HepG2 (cell line): ENCODE measurements around the gene SEMA4C. TPM values are rescaled to one million over a fixed set of nuclear protein-coding genes. Genes with fewer than 3 reads are reported as not detected.

ENCODE experiments used
- ATAC-seq: fragments of 200-7000 bp; cut with Tn5 transposase; 3 replicates; pipeline ENCODE4 v1.9.1; 2020; ENCODE audit warnings: mild to moderate bottlenecking, moderate library complexity
- BruUV-seq: library from RNA; stranded (reverse); fragments of 400-500 nt; replicated peaks from 2 replicates; lab custom pipeline; 2021; lab: Mats Ljungman, UMichigan
- CTCF ChIA-PET: fragments of 300-600 bp; formaldehyde crosslinking; extraction: SDS; loops from one replicate; lab custom pipeline; 2021; ENCODE audit warnings: low total read pairs, inconsistent platforms, low intra/inter-chr PET ratio; lab: Yijun Ruan, JAX
- POLR2A ChIA-PET: fragments of 350-600 bp; sonication (Branson Sonifier 250); formaldehyde crosslinking; loops from one replicate; lab custom pipeline; 2020; ENCODE audit warnings: antibody characterized with exemption, inconsistent platforms; lab: Yijun Ruan, JAX
- DNase-seq: peaks from one replicate; pipeline ENCODE4 v3.0.0-alpha.2; 2015; ENCODE audit warnings: low spot score
- FAIRE-seq: peaks from 3 replicates; lab custom pipeline; 2011; peaks lifted over from hg19 to GRCh38; lab: Jason Lieb, UNC
- H2AFZ ChIP-seq: one replicate; pipeline ENCODE4 v1.6.1; 2011; ENCODE audit warnings: low read length, inconsistent platforms
- H3K27ac ChIP-seq: fragments of 300-600 bp; 3 replicates; pipeline ENCODE4 v1.8.0; 2011; ENCODE audit warnings: mixed run types, mild to moderate bottlenecking, mixed read lengths, low read length, inconsistent platforms; ENCODE audit not compliant: insufficient read depth; ENCODE audit errors: extremely low read length
- H3K27me3 ChIP-seq, 2 experiments: fragments of 200-600 bp in 1 of 2; 2 replicates in 1 of 2; 3 replicates in 1 of 2; pipeline versions ENCODE4 v1.6.0 to v1.8.0; 2011; ENCODE audit warnings: low read length in 2 of 2, mild to moderate bottlenecking in 2 of 2, moderate library complexity in 2 of 2, inconsistent platforms in 1 of 2; ENCODE audit not compliant: insufficient read depth in 2 of 2, control insufficient read depth in 1 of 2
- H3K36me3 ChIP-seq, 2 experiments: fragments of 200-600 bp in 1 of 2; replicated peaks in 1 of 2; 2 replicates in 1 of 2; 3 replicates in 1 of 2; pipeline versions ENCODE4 v1.5.1 to v1.8.0; 2011; ENCODE audit warnings: low read length in 2 of 2, inconsistent platforms in 1 of 2; ENCODE audit not compliant: insufficient read depth in 2 of 2, control insufficient read depth in 1 of 2
- H3K4me1 ChIP-seq: 2 replicates; pipeline ENCODE4 v1.5.1; 2012; ENCODE audit warnings: low read length, inconsistent platforms; ENCODE audit not compliant: insufficient read depth
- H3K4me2 ChIP-seq: 2 replicates; pipeline ENCODE4 v1.6.0; 2011; ENCODE audit warnings: low read depth, low read length, inconsistent platforms
- H3K4me3 ChIP-seq, 3 experiments: fragments of 200-600 bp in 1 of 3; sonication (generic), shearing (Covaris generic) in 1 of 3; replicated peaks in 1 of 3; 2 replicates each; pipeline ENCODE4 v1.5.1; 2011 to 2016; ENCODE audit warnings: low read length in 3 of 3, inconsistent platforms in 2 of 3, low read depth in 2 of 3, mild to moderate bottlenecking in 2 of 3, control low read depth in 1 of 3, mixed read lengths in 1 of 3; ENCODE audit not compliant: insufficient read depth in 1 of 3
- H3K79me2 ChIP-seq: one replicate; pipeline ENCODE4 v1.6.1; 2011; ENCODE audit warnings: low read length, inconsistent platforms; ENCODE audit not compliant: insufficient read depth
- H3K9ac ChIP-seq: 2 replicates; pipeline ENCODE4 v1.6.0; 2011; ENCODE audit warnings: mild to moderate bottlenecking, low read depth, low read length, inconsistent platforms; ENCODE audit not compliant: insufficient read depth
- H3K9me3 ChIP-seq: 2 replicates; pipeline ENCODE4 v1.5.1; 2012; ENCODE audit warnings: mild to moderate bottlenecking, low read length
- H4K20me1 ChIP-seq: 2 replicates; pipeline ENCODE4 v1.6.0; 2011; ENCODE audit warnings: inconsistent platforms, mild to moderate bottlenecking, low read length, moderate library complexity; ENCODE audit not compliant: insufficient read depth
- POLR2AphosphoS2 ChIP-seq: IDR thresholded peaks from 2 replicates; pipeline ENCODE4 v1.6.1; 2011; ENCODE audit warnings: low read depth, low read length, improper control_type of control experiment
- SMYD3 ChIP-seq: sonication (generic); formaldehyde crosslinking; IDR thresholded peaks from 2 replicates; pipeline ENCODE4 v1.8.1; 2023; ENCODE audit warnings: mild to moderate bottlenecking, missing genetic modification reagents
- SNAPC2 ChIP-seq: sonication (generic); formaldehyde crosslinking; IDR thresholded peaks from 2 replicates; pipeline ENCODE4 v1.8.1; 2022; ENCODE audit warnings: mild to moderate bottlenecking, missing genetic modification reagents
- TMF1 ChIP-seq: sonication (generic); formaldehyde crosslinking; IDR thresholded peaks from 2 replicates; pipeline ENCODE4 v1.8.1; 2022; ENCODE audit warnings: low read depth, missing genetic modification reagents
- ZFX ChIP-seq: sonication (generic); formaldehyde crosslinking; IDR thresholded peaks from 2 replicates; pipeline ENCODE4 v1.4.0; 2020; ENCODE audit warnings: mild to moderate bottlenecking, low read depth, missing genetic modification reagents, moderate library complexity
- ZNF251 ChIP-seq: sonication (generic); formaldehyde crosslinking; IDR thresholded peaks from 2 replicates; pipeline ENCODE4 v1.9.0; 2021; ENCODE audit warnings: mild to moderate bottlenecking, missing genetic modification reagents
- ZNF670 ChIP-seq: sonication (generic); formaldehyde crosslinking; IDR thresholded peaks from 2 replicates; pipeline ENCODE4 v1.8.0; 2022; ENCODE audit warnings: mild to moderate bottlenecking, missing genetic modification reagents, borderline replicate concordance
- WGBS: methylation state at CpG from one replicate; pipeline ENCODE4 v1.1.6; 2017; ENCODE audit warnings: low lambda C conversion rate; 5-methylcytosine and 5-hydroxymethylcytosine counted together
- in situ Hi-C: cut with HindIII; loops from 2 replicates; pipeline ENCODE4 v1.10.0; 2017; ENCODE audit warnings: low pct_unique_long_range_greater_than_20kb; ENCODE audit not compliant: extremely low pct_ligation_motif_present
- intact Hi-C: fragments of 100-400 bp; cut with micrococcal nuclease; formaldehyde crosslinking; loops from one replicate; pipeline ENCODE4 v1.10.0; 2022; ENCODE audit not compliant: unreplicated experiment
- polyA plus RNA-seq, 8 experiments: library from polyadenylated mRNA; depleted of rRNA in 3 of 8; stranded (reverse) in 7 of 8; unstranded in 1 of 8; fragments of >200 nt; fragmentation: Illumina TruSeq in 4 of 8; extraction: Trizol in 4 of 8; gene quantifications; 2 replicates each; pipeline versions ENCODE4 v1.2.1 to v1.2.3, GENCODE V29; 2011 to 2016; ENCODE audit warnings: low read depth in 4 of 8, missing spikeins in 1 of 8, mixed read lengths in 1 of 8; ENCODE audit not compliant: insufficient read depth in 1 of 8
- total RNA-seq, 5 experiments: library from RNA; depleted of rRNA; stranded (reverse); fragments of >200 nt; fragmentation: Illumina TruSeq; extraction: Trizol; gene quantifications; 2 replicates each; pipeline ENCODE4 v1.2.3, GENCODE V29; 2016; ENCODE audit warnings: low read depth in 1 of 5
- TF ChIP-seq, protein P1 (sequence below): sonication (generic); formaldehyde crosslinking; IDR thresholded peaks from 2 replicates; pipeline ENCODE4 v1.5.0; 2020; ENCODE audit warnings: missing genetic modification reagents, mild to moderate bottlenecking, borderline replicate concordance
- TF ChIP-seq, protein P2 (sequence below), 2 experiments: fragments of 450-650 bp in 1 of 2; sonication (generic) in 1 of 2; formaldehyde crosslinking; IDR thresholded peaks; 2 replicates each; pipeline versions ENCODE4 v1.5.0 to v1.8.0; 2020 to 2022; ENCODE audit warnings: mild to moderate bottlenecking in 1 of 2, missing genetic modification reagents in 1 of 2
- TF ChIP-seq, protein P3 (sequence below): IDR thresholded peaks from 2 replicates; pipeline ENCODE4 v1.6.1; 2016; ENCODE audit warnings: control low read depth

The SEMA4C gene
- total and polyA plus RNA-seq, 2 of the 13 experiments (the other 11 are each of a cell fraction or from before 2014, with no cell fraction given), result 25.9 to 46.6 TPM

GRCh38 chr2:96877042-96877451 lies 7.2 kb upstream of the SEMA4C start:
- Histone ChIP-seq H3K27ac (no peak overlapping the region), H3K79me2 (no peaks in the 10 kb centered on the region), H3K4me2 (no peak overlapping the region), H3K36me3 (no peaks in the 10 kb centered on the region), H3K4me3 (no peak overlapping the region), H3K9ac (no peak overlapping the region), H3K27me3 (peaks cover 35 to 91% of the 10 kb centered on the region in 2 experiments), H2AFZ (no peak overlapping the region), H3K9me3 (no peaks in the 10 kb centered on the region), H3K4me1 (peaks cover 8% of the 10 kb centered on the region), H4K20me1 (no peaks in the 10 kb centered on the region; the same call in 1 of the 2 replicates)
- DNase-seq (no peak), FAIRE-seq (no peak), ATAC-seq (no peak)
- CTCF ChIA-PET, result no interaction called here
- POLR2A ChIA-PET, result no interaction called here
- TF ChIP-seq, protein P1, sequence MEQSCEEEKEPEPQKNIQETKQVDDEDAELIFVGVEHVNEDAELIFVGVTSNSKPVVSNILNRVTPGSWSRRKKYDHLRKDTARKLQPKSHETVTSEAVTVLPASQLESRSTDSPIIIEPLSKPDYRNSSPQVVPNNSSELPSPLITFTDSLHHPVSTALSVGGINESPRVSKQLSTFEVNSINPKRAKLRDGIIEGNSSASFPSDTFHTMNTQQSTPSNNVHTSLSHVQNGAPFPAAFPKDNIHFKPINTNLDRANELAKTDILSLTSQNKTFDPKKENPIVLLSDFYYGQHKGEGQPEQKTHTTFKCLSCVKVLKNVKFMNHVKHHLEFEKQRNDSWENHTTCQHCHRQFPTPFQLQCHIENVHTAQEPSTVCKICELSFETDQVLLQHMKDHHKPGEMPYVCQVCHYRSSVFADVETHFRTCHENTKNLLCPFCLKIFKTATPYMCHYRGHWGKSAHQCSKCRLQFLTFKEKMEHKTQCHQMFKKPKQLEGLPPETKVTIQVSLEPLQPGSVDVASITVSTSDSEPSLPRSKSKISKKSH (CRISPR knock-in tag), result no peak
- TF ChIP-seq TMF1 (no peak), ZFX (CRISPR knock-in tag) (no peak), POLR2AphosphoS2 (no peak), SNAPC2 (CRISPR knock-in tag) (no peak), SMYD3 (CRISPR knock-in tag) (no peak), ZNF670 (CRISPR knock-in tag) (no peak), ZNF251 (CRISPR knock-in tag) (no peak)
- TF ChIP-seq, protein P2, sequence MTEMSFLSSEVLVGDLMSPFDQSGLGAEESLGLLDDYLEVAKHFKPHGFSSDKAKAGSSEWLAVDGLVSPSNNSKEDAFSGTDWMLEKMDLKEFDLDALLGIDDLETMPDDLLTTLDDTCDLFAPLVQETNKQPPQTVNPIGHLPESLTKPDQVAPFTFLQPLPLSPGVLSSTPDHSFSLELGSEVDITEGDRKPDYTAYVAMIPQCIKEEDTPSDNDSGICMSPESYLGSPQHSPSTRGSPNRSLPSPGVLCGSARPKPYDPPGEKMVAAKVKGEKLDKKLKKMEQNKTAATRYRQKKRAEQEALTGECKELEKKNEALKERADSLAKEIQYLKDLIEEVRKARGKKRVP (CRISPR knock-in tag; IDR thresholded peaks at IDR 0.05), result no peak
- TF ChIP-seq, protein P3, sequence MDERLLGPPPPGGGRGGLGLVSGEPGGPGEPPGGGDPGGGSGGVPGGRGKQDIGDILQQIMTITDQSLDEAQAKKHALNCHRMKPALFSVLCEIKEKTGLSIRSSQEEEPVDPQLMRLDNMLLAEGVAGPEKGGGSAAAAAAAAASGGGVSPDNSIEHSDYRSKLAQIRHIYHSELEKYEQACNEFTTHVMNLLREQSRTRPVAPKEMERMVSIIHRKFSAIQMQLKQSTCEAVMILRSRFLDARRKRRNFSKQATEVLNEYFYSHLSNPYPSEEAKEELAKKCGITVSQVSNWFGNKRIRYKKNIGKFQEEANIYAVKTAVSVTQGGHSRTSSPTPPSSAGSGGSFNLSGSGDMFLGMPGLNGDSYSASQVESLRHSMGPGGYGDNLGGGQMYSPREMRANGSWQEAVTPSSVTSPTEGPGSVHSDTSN (CRISPR knock-in tag), result no peak
- in situ Hi-C loops (no loop called here), intact Hi-C loops (no loop called here)
- BruUV-seq, result no TSS peak
- WGBS, result 53% methylated on average over 4 of the region's 6 CpGs
